NCI-H2081 (cell line): ENCODE measurements around the gene PYROXD2.
A peak's percentile ranks its signal among the peaks of the same experiment; 100 is the strongest.

ENCODE experiments used
- DNase-seq, 2 experiments: peaks; one replicate each; lab custom pipeline; 2025; lab: John Stamatoyannopoulos, UW

PYROXD2 gene

DNA sequence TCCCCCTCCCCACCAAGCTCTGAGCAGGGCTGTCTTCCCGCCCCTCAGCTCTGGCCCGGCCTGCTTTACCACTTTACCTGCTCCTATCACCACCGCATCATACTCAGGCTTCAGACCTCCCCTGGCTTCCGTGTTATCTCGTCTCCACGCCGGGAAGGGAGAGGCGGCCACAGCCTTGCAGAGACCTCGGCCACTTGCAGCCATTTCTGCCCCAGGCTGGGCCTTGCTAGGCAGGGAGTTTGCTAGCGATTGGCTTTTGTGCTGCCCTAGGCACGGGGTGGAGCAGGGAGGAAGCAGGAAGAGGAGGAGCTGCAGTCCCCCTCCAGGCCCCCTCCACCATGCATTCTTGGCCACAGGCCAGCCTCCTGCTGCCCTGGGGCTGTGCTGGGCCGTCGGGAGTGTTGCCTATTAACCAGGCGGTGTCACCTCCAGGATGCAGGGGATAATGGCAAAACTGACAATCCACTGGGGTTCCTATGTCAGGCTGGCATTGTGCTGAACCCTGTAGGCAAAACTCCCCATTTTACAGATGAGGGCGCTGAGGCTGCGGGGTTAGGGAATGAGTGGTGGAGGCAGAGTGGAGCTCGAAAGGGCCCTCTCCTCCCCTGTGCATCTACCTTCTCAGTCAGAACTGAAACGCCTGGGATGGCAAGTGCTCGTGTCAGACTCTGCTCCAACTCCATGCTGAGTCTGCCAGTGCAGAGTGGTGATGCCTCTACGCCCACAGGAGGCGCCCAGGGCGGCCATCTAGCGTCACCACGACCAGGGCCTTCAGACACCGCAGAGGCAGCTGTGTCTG, at the start of gene PYROXD2:
Gene PYROXD2 (minus strand): TSS at position 251 of the 799 bp plus-strand sequence. CDS start 47 bp downstream, at position 204.
- peak; percentile 83 to 91 for DNase-seq

DNA sequence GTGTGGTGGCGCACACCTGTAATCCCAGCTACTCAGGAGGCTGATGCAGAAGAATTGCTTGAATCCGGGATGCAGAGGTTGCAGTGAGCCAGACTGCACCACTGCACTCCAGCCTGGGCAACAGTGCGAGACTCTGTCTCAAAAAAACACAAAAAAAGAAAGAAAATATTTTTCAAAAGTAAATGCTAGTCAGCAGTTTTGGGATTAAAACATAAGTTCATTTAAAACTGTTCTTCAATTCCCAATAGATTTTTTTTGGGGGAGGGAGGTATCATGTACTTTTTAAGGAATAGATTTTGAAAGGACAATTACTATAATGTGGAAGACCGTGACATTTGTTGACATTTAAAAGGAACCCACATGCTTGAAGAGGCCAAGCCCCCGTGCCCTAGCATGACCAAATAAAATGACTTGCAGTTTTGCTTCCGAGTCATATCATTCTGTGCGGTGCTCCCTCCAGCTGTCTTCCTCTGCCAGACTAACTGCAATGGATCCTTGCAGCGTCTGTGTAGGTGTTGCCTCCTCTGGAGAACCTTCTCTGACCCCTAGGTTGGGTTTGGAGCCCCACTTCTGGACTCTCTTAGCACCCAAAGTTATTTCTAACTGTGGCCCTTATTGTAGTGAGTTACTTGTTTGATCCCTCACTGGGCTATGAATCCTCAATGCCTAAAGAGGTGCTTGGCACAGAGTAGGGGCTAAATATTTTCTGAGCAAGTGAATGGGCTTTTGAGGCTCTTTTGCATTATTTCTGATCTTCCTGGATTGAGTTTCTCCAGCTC, 49.2 kb upstream of the PYROXD2 start:
- DNase-seq: no peak

DNA sequence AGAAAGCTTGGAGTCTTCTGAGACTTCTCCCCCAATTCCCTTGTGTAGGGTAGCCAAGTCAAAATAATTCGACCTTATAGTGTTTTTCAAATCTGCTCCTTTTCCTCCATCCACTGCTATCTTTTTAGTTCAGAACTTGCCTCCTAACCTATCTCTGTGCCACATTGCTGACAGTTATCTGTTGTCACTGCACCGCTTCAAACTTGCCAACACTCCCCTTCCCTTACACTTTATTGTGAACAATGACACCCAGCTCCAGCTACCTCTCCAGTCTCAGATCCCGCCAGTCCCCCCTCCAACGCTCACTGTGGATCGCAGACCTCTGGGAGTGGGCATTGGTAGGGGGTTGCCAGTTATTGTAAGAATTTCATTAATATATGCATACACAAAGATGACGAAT, 48.0 kb upstream of the PYROXD2 start:
- no peak for DNase-seq

DNA sequence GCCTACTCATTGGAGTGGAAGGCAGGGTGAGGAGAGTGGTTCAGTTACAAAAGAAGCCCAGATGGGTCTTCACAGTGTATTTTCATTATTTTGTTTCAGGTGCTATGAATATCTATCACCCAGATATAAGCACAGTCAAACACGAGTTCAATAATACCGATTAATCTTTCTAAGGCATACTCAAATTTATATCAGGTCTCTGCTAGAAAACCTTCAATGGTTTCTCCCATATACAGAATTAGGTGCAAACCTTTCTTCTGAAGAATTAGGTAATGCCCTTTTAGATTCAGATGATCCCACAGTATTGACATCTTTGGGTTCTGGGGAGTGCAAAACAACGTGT, 46.5 kb upstream of the PYROXD2 start:
- no peak for DNase-seq

DNA sequence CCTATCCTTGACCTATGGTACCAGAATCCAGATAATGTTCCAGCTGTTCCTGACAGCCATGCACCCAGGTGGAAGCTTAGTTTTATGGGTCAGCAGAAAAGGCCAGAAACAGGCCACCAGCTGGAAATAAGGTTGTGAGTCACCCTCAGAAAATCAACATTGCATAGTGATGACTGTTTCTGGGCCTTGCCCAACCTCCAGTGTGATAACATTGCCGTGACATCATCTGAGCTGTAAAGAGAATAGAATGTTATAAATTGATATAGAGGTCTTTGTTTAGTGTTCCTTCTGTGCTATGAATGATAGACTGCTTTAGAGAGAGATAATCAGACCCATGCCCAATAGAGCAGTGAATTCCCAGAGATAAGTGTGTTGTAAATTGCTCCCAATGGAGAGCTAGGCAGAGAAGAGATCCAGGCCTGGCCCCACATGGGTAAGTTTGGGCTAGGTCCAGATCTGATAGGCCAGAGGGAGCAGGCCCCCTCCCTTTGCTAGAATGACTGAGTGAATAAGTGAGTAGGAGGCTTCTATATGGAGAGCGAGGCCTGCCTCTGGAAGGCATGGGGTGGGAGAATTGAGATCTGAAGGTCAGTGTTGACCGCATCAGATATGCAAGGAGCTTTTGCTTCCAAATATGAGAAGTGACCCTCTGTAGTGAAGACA, 46.0 kb upstream of the PYROXD2 start:
- DNase-seq: no peak

DNA sequence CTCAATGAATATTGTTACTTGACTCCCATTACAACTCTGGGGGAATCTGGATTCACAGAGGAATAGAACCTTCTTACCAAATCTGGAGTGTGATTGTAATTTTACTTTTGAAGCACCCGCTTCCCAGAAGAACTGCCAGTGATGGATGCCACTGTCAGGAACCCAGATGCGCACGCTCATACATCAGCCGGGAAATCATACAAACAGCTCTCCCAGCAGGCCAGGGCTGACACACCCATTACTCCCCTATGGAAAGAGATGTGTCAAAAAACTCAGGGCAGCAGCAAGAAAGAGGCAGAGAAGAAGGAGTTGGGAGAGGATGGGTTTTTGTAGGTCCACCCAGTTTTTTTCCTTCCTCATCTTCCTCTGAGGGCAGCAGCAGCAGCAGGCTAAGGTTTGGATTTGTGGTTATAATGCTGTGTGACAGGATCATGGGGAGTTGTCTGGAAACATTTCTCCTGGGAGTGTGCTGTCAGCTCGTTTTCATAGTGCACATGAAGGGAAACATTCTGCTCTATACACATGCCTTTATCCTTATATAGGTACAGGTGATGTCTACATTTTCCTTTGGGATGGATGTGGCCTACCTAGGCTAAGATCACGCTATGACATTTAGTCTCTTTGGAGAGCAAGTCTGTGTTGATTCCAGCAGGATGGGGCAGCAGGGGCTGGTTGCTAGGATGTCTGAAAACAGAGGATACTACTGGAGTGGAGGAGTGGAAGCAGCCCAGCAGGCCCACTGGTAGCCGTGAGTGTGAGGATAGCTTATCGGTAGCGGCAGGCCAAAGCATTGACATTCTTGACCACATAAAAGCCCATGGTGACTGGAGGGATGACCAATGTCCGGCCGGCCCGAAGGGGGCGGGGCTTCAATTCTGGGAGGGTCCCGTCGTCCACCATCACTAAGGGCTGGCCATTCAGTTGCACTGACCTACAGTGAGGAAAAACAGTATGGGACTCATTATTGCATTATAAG, 44.1 kb upstream of the PYROXD2 start:
- no peak for DNase-seq

DNA sequence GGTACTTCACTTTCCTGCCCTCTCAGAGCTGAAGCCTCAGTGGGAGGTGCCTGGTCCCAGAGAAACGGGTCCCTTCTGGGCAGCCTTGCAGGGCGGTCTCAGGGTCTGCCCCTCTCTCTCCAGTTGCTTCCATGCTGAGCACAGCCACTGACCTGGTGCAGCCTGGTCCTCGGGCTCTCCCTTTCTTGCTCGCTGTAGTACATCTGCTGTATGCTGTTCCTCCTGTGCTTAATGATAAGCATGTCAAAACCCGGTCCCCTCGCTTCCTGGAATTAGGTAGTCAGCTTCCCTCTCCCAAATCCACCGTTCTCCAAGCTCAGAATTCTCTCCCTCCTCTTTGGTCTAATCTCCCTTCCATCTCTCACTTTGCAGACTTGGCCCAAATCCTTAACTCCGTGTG, 42.7 kb upstream of the PYROXD2 start:
- no peak for DNase-seq

DNA sequence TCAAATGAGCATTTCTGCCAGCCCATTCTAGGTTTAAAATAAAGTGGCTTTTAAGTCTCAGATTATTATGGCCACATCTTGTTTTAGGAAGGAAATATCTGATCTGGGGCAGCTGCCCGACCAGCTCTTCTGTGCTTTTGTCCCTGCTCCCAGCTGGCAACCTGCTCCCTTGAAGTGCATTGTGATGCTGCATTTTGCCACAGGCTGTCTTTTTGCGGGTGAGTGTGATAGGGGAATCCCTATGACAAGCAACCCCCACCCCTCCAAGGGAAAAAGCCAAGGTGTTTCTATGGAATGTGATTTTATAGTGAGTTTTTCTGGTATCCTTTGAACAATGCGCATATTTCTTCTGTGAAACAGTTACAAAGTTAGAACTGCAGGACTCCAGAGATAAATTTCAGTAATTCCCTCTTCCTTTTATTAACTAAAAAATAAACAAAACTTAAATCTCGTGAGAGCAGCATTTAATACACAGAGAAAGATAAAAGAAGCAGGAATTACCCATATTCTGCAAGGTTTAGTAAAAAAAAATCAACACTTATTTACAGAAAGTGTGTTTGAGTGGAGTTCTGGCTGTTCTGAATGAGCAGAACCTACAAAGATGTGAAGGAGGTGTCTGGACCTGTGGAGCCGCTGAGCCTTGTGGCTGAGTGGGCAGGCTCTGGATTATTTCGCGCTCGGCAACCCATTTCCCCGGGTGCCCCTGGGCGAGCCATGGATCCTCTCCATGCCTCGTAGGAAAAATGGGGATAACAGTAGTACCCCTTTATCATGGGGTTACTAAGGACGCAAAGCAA, 41.9 kb upstream of the PYROXD2 start:
- no peak for DNase-seq

DNA sequence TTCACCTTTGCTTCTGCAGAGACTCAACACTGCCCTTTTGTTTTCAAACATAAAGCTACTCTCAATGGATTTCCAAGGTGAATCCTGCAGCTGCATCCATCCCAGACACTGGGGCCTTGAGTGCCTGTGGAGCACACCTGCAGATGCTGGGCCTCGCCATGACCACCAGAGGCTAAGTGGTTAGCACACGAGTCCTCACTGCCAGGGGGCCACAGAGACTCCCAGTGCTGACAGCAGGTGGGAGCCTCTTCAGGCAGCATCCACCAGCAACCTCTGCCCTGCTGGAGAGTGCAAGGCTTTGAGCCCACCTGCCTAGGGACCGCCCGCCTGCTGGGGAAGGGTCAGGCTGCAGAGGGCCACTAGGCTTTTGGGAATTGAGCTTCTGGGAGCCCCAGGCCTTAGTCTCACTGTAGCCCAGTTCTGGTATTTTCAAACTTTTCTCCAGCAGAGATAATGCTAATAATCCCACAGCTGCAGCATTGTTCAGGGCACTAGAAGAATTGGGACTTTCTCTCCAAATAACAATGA, 41.1 kb upstream of the PYROXD2 start:
- DNase-seq: no peak

DNA sequence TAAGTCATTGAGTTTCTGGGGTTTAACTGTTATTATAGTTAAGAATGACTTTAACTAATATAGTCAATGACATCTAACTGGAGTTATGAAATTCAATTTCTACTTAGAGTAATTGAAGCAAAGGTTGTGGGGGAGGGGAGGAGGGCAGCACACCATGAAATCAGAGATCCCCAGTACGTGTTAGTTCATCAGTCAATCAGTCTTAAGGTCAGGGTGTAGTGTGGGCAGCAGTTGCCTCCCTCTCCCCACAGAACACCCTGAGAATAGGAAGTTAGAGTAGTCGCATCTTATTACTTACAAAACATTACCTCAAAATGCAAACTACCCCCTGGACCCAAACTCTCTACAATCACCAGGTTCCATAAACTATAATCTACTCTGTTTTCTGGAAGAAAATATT, 38.7 kb upstream of the PYROXD2 start:
- DNase-seq: no peak

DNA sequence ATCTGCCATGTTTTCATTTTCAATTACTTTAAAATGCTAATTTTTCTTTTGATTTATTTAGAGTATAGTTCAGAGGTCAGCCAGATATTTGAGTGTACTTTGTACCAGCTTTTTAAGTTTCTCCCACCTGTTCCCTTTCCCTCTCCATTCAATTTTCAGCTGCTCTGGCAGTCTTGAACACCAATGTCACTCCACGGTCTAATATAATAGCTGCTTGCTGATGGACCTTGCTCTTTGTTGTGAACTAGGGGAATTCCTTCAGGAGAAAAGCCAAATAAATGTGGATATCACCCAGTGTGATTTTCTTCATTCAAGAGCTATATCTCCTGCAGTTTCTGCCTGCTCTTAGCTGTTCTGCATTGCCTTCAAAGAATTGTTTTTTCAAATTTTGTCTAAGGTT, 35.6 kb upstream of the PYROXD2 start:
- DNase-seq: no peak

DNA sequence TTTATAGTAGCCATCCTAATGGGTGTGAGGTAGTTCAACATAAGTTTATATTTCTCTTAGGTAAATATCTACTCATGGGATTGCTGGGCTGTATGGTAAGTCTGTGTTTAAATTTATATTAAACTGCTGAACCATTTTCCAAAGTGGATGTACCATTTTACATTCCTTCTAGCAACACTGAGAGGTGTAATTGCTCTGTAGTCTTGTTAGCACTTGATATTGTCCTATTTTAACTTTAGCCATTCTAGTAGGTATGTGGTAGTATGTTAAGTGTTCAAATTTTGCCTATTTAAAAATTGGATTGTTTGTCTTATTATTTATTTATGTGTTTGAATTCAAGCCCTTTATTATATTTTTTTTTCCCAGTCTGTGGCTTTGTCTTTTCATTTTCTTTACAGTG, 34.3 kb upstream of the PYROXD2 start:
- no peak for DNase-seq

DNA sequence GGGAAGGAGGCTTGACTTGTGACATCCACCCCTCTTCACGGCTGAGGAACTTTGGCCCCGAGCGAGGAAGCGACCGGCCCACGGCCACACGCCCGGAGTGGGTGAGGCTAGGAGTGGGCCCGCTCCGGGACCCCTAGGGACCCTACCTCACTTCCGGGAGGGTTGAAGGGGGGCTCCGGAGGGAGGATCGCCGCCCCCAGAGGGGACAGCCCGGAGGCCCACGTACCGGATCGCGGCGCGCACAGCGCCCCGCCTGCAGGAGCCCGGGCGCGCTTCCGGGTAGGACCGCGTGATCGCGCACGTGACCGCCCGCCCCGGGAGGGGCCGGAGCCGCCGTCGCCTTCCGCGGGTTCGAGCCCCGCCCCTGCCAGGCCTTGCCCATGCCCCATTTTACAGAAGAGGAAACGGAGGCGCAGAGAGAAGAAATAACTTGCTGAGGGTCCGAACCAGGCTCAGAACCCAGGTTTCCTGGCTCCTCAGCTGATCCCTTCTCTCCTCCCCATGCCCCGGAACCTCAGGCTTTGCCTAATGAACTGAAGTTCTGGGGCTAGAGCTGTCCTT, 31.8 kb upstream of the PYROXD2 start, which contains the start of gene HPS1:
Gene HPS1 (minus strand): TSS at position 275 of the 561 bp plus-strand sequence. CDS start 3,695 bp downstream, outside the sequence.
- DNase-seq: peak in 1 of 2 experiments; percentile 63

DNA sequence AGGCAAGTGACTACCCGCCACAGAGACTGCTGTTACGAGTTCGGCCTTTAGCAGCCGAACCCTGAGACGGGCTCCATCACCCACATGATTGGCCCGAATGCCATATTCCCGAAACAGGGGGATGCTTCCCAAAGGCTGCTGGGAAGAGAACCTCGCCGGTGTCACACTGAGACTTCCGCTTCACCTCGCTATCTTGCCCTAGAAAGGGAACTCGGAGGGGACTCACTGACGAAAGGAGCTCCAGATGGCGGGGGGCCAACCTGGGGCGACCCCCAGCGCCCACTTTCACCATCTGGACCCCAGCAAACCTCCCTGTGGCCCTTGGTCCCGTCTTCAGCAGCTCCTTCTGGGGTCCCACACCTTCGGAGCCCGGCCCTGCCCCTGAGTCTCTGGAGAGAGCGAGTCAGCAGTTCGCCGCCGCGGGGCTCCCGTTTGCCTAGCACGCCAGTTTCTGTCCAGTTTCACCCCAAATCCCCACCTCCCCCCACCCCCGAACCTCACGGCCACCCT, 31.2 kb upstream of the PYROXD2 start:
- no peak for DNase-seq

DNA sequence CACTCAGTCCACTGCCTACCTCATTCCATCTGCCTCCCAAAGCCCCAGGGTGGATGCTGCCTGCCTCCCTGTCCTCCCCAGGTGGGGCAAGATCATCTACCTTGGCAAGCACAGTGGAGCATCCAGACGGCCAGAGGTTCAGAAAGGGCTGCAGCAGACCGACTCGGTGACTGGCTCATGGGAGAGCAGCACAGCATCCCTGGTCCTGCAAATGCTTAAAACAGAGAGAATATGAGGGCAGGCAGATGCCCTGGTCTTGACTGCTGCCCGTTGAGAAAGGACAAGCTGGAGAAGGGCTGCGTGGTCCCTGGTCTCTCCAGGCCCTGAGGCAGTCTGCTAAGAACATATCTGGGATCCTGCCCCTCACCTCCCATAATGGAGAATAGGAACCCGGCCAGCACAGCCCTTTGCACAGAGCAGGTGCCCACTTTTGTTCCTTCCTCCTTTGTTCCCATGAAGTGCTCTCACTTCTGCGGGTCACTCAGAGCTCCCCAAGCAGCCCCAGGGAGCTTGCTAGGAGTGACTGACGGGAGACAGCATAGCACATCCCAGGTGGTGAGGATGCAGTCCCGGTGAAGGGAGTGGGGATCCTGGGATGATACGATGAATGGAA, 30.3 kb upstream of the PYROXD2 start:
- DNase-seq: no peak

DNA sequence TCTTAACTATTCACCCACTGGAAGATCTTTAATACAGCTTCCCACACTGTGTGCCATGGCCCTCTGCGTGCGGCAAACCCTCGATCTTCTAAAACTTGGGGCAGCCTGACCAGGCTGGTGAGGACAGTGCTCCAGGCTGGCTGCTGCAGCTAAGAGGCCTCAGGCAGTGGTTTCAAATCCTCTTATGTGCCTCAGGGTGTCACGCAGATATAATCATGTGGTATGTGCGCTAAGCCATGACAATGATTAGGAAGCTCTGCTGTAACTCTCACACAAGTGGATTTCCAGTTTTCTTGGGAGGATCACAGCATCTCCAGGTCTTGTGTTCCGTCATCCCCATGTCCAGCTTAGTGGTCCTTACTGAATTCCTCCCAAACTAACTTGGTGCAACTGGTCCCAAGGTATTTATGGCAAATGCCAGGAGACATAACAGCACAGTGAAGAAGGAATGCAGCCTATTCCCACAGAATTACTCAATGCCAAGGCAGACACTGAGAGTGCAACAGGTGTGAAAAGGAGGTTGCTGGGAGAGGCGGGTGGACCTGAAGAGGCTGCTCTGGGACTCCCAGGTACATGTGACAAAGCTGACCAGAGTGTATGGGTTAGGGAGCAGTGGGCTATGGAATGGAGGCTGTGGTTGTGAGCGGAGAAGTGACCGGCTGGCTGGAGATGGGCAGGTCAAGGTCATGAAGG, 29.5 kb upstream of the PYROXD2 start:
- no peak for DNase-seq

DNA sequence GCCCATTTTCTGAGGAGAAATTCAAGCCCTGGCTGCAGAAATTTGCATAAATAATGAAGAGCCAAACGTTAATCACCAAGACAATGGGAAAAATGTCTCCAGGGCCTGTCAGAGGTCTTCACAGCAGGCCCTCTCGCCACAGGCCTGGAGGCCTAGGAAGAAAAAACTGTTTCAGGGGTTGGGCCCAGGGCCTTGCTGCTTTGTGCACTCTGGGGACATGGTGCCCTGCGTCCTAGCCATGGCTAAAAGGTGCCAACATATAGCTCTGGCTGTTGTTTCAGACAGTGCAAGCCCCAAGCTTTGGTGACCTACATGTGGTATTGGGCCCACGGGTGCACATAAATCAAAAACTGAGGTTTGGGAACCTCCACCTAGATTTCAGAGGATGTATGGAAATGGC, 23.7 kb upstream of the PYROXD2 start:
- no peak for DNase-seq

DNA sequence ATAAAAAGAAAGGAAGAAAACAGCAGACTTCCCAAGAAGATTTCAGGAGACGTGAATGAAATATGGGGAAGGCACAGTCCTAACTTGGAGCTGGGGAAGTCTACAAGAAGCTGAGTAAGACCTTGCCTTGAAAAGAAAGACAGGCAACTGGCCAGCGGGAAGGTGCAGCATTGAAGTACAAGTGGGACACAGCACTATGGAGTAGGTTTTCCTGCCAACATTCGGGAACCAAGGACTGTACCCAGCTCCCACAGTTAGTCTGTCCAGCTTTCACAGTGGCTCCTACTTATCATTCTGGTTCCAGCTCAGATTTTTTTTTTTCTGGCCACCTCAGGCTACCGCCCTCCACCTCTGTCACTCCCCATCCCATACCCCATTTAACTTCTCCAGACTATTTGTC, 21.7 kb upstream of the PYROXD2 start:
- no peak for DNase-seq

DNA sequence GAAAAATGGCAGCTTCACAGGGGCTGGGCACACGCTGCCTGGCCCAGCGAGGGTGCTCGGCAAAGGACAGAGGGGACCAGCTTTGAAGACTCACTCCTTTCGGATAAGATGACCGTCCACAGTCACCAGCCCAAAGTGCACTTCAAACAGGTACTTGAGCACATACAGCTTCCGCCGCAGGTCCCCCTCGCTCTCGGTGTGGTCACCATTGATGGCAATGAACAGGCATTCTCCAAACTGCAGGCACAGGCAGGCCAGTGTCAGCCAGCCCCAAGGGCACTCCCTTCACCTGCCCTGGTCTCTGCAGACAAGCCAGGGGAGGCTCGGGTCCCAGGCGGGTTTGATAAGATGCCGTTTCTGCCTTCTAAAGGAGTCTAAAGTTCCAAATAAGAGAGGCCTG, 20.2 kb upstream of the PYROXD2 start:
- no peak for DNase-seq
